Astrocyte of the spinal cord (primary cell): ENCODE results near the gene SLC30A4.

Experiments
- DNase-seq: peaks from one replicate; pipeline ENCODE4 v3.0.0; 2011; ENCODE audit warnings: low read depth, low spot score
- H3K4me3 ChIP-seq: 2 replicates; pipeline ENCODE4 v1.5.1; 2011; ENCODE audit warnings: low read depth, mild to moderate bottlenecking, low read length, moderate library complexity
- CTCF ChIP-seq: IDR thresholded peaks from 2 replicates; pipeline ENCODE4 v1.5.1; 2012; ENCODE audit warnings: low read depth, mild to moderate bottlenecking, low read length, inconsistent platforms
- in situ Hi-C: cut with HindIII; loops from 2 replicates; pipeline ENCODE4 v1.10.0; 2017; ENCODE audit warnings: low sequenced_read_pairs

SLC30A4 gene

GRCh38 chr15:45489690-45490238, 32.8 kb downstream of the SLC30A4 start:
- no peak overlapping the region for H3K4me3 ChIP-seq
- TF ChIP-seq CTCF = no peak

GRCh38 chr15:45486317-45486716, 36.2 kb downstream of the SLC30A4 start:
- TF ChIP-seq CTCF = no peak
- DNase-seq = no peak
- no peak overlapping the region for H3K4me3 ChIP-seq
- in situ Hi-C loops = no loop called here

More at GRCh38 chr15:45489690-45490238, 32.8 kb downstream of the SLC30A4 start:
- DNase-seq = no peak
- in situ Hi-C loops = no loop called here

GRCh38 chr15:45481135-45481534, 41.4 kb downstream of the SLC30A4 start:
- in situ Hi-C loops = no loop called here
- no peak overlapping the region for H3K4me3 ChIP-seq
- DNase-seq = no peak
- no peak for TF ChIP-seq CTCF

- no peak for TF ChIP-seq CTCF
- in situ Hi-C loops = no loop called here
- DNase-seq = no peak
- no peak overlapping the region for H3K4me3 ChIP-seq
These were observed 46.1 kb downstream of the SLC30A4 start for GRCh38 chr15:45476410-45476809.

- H3K4me3 ChIP-seq = no peak overlapping the region
- no peak for DNase-seq
- no peak for TF ChIP-seq CTCF
- in situ Hi-C loops = no loop called here
These were observed 47.8 kb downstream of the SLC30A4 start for GRCh38 chr15:45474799-45475198.

- no peak overlapping the region for H3K4me3 ChIP-seq
- in situ Hi-C loops = no loop called here
- no peak for TF ChIP-seq CTCF
- DNase-seq = no peak
These were observed 49.5 kb downstream of the SLC30A4 start for GRCh38 chr15:45473068-45473467.

- in situ Hi-C loops = no loop called here
- DNase-seq = no peak
- no peak for TF ChIP-seq CTCF
These were observed 51.4 kb downstream of the SLC30A4 start for GRCh38 chr15:45471151-45471550.

More at GRCh38 chr15:45471151-45471550, 51.4 kb downstream of the SLC30A4 start:
- H3K4me3 ChIP-seq = no peak overlapping the region
